ENCODE results near the gene FBXO45.
"Not testable (repeated sequence)": the region's sequence is repeated elsewhere in the genome, so short reads cannot be mapped to it uniquely, and the experiment has no call there.

FBXO45 gene, protein sequence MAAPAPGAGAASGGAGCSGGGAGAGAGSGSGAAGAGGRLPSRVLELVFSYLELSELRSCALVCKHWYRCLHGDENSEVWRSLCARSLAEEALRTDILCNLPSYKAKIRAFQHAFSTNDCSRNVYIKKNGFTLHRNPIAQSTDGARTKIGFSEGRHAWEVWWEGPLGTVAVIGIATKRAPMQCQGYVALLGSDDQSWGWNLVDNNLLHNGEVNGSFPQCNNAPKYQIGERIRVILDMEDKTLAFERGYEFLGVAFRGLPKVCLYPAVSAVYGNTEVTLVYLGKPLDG

DNA sequence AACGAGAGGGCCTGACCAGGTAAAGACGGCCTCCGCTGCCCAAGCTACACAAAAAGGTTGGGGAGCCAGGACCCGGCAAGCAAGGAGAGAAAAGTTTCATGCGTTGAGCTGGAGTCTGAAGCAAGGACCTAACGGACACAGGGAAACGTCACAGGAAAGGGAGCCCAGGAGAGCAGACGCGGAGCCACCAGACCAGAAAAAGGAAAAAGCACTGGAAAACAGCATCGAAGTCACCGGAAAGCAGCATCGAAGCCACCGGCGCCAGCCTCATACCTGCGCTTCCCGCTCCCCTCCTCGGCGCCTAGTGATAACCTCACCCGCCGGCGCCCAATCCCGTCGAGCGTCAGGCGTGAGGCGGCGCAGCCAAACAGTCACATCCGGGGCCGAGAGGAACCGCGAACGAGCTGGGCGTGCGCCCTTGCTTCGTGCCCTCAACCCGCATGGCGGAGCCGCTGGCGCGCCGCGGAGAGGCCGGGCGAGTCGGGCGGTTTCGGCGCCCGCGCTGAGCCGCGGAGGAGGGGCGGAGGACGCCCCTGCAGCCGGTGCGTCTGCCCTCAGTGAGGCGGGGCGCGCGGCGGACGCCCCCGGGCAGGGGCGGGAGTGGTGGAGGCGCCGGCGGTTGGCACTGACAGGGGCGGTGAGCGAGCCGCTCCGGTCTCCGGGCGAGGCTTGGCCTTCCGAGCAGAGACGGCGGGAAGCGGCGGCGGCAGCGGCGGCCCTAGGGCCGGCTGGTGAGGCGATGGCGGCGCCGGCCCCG, at the start of gene FBXO45, which contains the start of gene WDR53:
TSS of gene FBXO45 (plus strand) at position 415 of the 757 bp plus-strand sequence. CDS start at position 740, 325 bp downstream.
TSS of gene WDR53 (minus strand) at position 309 of the 757 bp plus-strand sequence. CDS start 7,079 bp downstream, outside the sequence.
- peak; percentile 74 to 92 for DNase-seq

DNA sequence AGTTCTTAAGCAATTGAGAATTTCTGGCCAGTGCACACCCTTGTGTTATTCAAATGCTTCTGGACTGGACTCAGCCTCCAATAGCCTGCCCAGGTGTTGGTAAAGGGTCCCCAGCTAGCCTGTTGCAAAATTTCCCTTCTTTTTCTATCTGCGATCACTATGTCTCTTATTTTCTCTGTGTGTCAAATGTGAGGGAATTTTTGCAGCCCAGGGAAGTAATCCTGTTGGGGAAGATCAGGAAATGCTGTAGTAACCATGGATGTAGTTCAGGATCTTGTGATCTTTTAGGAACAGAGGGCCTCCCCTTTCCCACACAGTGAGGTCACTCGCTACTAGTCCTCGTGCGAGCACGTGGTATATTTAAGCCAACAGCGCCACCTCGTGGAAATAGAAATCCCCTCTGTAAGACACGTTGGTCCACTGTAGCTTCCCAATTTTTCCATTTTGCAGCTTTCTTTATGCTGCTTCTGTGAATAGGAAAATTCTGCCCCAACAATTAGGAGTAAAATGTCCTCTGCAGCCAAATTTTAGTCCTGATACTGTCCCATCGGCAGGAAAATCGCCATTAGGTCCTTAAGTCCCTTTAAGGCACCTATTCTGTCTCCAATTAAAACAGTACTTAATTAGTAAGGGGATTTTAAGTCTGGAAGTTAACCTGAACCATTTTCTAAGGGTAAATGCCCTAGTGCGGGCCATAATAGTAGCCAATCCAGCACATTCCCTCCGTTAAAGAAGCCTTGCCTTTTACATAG, 49.3 kb upstream of the FBXO45 start:
- peak in 1 of 2 donors; percentile 32 for DNase-seq

DNA sequence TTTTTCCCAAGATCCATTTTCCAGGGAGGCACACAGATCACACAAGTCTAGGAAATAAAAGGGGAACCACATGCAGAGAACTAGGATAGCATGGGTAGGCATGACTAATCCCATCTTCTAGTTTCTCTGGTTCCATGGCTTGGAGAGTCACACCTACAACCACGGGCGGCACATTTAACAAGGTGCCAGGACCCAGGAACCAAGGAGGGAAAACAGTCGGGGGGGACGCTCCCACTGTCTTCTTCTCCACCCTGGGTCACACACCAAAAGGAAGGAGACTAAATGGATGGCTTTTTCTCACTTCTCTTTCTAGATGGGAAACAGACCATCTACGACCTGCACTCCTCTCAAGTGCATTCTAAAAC, 48.8 kb upstream of the FBXO45 start:
- no peak for DNase-seq

DNA sequence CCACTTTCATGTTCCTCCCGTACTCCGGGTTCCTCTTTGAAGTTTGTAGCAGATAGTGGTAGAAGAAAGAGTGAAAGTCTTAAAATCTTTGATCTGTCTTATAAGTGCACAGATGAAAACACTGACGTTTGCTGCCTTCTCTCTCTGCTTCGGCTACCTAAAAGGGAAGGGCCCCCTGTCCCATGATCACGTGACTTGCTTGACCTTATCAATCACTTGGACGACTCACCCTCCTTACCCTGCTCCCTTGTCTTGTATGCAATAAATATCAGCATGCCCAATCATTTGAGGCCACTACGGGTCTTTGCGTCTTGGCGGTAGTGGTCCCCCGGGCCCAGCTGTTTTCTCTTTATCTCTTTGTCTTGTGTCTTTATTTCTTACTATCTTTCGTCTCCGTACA, 47.2 kb upstream of the FBXO45 start:
- DNase-seq, result not testable (repeated sequence)

DNA sequence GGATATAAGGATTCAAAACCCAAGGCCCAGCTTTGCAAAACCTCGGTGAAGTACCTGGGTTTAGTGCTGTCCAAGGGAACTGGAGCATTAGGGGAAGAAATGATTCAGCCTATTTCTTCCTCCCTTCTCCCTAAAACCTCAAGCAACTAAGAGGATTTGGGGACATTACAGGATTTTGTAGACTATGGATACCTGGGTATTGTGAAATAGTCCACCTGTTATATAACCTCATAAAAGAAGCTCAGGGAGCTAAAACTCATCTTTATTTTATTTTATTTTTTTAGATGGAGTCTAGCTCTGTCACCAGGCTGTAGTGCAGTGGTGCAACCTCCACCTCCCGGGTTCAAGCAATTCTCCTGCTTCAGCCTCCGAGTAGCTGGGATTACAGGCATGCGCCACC, 44.6 kb upstream of the FBXO45 start:
- no peak for DNase-seq

DNA sequence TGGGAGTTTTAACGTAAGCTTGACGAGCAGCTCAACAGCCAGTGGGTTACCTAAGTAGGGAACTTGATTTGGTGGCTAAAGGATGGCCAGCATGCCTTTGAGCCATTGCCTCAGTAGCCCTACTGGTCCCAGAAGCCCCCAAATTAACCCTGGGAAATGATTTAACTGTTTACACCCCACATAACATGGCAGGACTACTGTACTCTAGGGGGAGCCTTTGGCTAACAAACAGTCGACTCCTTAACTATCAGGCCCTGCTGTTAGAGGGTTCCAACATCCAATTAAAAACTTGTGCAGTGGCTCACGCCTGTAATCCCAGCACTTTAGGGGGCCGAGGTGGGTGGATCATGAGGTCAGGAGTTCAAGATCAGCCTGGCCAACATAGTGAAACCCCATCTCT, 43.9 kb upstream of the FBXO45 start:
- peak in 1 of 2 donors; percentile 6 for DNase-seq

DNA sequence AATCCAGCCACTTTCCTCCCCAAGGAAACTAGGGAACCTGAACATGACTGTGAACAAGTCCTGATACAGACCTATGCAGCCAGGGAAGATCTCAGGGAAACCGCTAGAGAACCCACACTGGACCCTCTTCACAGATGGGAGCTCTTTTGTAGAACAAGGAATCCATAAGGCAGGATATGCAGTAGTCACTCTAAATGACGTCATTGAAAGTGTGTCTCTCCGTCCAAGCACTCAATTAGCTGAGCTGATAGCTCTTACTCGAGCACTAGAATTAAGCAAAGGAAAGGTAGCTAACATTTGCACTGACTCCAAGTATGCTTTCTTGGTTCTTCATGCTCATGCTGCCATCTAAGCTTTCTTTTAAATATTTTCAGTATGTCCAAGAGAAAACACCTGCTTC, 43.3 kb upstream of the FBXO45 start:
- no peak for DNase-seq

DNA sequence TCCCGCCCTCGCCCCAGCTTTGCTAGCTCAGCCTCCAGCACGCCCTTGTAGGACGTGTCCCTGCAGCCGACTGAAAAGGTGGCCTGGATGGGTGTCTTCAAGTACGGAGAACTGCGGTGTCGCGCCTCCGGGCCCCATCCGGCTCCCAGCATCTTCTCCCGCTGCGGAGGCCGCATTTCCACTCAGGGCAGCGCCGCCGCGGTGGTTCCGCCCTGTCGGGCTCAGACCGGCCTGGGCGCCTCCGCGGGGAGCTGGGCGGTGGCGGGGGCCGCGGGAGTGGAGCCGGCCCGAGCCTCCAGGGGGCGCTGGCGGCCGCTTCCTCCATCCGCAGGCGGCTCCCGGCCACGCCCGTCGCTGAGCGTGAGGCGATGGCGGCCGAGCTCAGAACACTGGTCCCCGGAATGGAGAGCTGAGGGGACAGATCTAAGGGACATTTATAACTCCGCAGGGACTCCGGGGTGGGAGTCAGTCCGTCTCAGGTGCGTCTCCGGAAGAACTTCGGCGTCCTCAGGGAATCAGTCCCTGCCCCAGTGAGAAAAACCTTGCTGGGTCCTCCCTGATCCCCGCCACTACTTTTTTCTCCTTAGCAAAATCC, 39.7 kb upstream of the FBXO45 start:
- peak; percentile 42 to 72 for DNase-seq

DNA sequence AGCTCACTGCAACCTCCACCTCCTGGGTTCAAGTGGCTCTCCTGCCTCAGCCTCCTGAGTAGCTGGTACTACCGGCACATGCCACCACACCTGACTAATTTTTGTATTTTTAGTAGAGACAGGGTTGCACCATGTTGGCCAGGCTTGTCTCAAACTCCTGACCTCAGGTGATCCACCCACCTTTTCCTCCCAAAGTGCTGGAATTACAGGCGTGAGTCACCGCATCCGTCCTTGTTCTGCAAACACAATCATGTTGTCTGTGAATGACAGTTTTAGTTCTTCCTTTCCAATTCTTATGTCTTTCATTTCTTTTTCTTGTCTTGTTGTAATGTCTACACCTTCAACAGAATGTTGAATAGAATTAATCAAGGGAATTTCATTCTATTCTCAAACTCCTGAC, 37.0 kb upstream of the FBXO45 start:
- no peak for DNase-seq

DNA sequence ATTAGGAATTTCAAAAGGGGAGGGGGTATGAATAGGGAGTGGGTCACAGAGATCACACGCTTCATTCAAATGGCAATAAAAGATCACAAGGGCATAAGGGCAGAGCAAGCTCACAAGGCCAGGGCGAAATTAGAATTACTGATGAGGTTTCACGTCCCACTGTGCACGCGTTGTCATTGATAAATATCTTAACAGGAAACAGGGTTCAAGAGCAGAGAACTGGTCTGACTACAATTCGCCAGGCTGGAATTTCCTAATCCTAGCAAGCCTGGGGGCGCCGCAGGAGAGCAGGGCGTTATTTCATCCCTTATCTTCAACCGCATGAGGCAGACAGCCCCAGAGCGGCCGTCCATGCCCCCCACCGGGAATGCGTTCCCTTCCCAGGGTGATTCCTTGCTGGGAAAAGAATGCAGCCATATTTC, 35.2 kb upstream of the FBXO45 start:
- DNase-seq, result no peak

DNA sequence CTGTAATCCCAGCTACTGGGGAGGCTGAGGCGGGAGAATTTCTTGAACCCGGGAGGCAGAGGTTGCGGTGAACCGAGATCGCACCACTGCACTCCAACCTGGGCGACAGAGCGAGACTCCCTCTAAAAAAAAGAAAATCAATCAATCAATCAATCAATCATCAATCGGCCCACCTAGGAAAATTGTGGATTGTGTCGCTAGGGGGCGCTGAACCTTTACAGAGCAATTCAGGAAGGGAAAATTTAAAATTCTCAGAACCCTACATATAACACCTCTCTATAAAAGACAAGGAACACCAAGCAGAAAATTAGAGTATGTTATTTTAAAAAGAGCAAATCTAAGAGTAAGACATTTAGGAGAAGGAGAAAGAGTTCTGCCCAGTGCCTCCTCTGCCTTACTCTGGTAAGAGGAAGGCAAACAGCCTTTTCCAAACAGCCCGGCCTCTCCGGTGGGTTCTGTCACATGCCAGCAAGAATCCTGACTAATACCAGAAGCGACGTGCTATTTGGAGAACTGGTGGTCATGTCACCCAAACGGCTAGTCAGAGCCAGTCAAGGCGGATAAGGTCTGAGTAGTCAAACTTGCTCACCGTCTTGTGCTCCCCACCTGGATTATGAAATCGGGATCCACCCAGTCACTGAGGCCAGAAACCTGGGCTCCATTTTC, 31.0 kb upstream of the FBXO45 start:
- DNase-seq, result no peak

DNA sequence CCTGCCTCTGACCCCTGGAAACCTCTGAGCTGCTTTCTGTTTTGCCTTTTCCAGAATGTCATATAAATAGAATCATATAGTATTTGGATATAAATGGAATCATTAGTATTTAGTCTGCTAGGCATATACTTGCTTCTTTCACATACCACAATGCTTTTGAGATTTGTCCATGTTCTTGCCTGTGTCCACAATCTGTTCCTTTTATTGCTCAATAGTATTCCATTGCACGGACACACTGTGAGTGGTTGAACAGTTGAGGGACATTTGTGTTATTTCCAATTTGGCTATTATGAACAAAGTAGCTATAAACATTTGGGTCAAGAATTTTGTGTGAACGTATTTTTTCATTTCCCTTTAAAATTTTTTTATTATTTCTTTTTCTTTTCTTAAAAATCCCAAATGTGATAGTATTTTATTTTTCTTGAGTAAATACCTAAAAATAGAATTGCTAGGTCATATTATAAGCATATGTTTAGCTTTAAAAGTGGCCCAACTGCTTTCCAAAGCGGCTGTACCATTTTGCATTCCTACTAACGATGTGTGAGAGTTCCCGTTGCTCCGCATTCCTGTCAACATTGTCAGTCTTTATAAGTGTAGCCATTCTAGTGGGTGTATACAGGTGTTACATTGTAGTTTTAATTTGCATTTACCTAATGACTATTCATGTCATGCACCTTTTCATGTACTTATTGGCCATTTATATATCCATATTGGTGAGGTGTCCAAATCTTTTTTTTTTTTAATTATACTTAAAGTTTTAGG, 26.6 kb upstream of the FBXO45 start:
- DNase-seq, result no peak

DNA sequence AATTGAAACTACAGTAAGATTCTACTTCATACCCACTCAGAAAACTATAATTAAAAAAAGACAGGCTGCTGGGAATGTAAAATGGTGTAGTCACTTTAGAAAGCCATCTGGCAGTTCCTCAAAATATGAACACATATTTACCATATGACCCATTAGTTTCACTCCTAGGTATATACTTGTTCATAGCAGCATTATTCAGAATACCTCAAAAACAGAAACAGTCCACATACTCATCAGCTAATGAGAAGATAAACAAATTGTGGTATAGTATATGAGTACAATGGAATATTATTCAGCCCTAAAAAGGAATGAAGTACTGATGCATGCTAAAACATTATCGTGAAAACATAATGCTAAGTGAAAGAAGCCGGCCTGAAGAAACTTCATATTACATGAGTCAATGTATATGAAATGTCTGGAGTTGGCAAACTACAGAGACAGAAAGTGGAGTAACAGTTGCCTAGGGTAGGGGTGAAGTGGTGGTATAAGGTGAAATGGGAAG, 23.9 kb upstream of the FBXO45 start:
- DNase-seq, result no peak

DNA sequence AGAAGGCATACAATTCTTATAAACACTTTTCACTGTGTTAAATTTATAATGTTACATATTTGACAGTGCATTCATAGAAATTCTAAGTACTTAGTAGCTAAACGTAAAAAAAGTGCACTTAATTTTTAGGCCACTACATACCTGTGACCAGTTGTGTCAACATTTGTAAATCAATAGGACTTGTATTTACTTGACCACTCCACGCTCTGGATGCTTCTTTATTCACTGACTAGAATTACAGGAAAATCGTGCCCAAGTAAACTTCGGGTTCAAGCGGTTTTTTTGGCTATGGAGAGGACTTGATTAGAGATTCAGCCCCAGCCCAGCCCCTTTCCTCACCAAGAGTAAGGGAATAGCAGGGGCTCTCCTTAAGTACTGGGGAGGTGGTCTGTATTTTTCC, 21.9 kb upstream of the FBXO45 start:
- no peak for DNase-seq

DNA sequence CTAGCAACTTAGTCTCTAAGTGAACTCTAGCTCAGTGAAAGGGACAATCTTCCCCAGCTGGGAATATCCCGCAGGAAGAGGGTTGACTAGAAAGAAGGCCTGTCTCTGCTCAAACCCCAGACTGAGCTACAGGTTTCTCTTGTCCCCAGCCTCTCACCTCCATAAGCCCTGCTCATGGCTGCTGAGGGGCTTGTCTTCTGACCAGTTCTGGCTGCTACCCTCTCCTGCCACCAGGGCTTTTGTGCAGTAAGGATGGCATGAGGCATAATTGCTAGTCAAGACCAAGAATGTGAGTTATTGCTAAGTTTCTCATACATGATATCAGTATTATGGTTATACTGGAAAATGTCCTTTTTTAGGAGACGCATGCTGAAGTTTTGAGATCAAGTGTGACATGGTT, 21.4 kb upstream of the FBXO45 start:
- no peak for DNase-seq

DNA sequence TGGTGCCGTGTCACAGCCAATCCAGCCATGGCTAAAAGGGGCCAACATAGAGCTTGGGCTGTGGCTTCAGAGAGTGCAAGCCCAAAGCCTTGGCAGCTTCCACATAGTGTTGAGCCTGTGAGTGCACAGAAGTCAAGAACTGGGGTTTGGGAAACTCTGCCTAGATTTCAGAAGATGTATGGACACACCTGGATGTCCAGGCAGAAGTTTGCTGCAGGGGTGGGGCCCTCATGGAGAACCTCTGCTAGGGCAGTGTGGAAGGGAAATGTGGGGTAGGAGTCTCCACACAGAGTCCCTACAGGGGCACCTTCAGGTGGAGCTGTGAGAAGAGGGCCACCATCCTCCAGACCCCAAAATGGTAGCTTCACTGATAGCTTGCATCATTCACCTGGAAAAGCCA, 19.1 kb upstream of the FBXO45 start:
- not testable (repeated sequence) for DNase-seq

DNA sequence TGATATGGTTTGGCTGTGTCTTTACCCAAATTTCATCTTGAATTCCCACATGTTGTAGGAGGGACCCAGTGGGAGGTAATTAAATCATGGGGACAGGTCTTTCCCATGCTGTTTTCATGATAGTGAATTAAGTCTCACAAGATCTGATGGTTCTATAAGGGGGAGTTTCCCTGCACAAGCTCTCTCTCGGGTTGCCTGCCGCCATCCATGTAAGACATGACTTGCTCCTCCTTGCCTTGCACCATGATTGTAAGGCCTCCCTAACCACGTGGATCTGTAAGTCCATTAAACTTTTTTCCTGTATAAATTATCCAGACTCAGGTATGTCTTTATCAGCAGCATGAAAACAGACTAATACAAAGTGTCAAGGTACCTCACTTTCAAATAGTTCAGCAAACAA, 18.3 kb upstream of the FBXO45 start:
- not testable (repeated sequence) for DNase-seq

DNA sequence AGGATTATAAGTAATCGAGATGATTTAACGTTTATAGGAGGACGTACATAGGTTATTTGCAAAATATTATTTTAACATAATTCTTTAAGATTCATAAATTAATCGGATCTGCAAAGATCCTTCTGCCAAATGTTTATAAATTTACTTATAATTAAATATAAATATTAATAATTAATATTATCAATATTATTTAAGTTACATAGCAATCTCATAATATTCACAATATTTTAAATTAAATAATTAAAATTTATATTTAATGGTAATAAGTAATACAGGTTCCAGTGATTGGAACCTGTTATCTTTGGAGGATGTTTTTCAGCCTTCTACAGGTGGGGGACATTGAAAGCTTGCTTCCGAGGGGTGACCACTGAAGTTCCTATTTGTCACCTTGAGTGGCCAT, 16.2 kb upstream of the FBXO45 start:
- DNase-seq, result no peak

DNA sequence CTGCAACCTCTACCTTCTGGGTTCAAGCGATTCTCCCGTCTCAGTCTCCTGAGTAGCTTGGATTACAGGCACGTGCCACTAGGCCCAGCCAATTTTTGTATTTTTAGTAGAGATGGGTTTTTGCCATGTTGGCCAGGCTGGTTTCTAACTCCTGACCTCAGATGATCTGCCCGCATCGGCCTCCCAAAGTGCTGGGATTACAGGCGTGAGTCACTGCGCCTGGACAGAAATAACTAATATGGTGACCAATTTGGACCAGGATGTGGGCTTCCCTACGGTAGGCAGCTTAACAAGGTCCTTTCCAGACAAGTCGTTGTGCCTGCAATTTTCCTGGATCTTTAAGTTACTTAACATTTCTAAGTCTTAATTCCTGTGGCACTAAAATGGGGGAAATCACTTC, 14.9 kb upstream of the FBXO45 start:
- DNase-seq, result no peak

DNA sequence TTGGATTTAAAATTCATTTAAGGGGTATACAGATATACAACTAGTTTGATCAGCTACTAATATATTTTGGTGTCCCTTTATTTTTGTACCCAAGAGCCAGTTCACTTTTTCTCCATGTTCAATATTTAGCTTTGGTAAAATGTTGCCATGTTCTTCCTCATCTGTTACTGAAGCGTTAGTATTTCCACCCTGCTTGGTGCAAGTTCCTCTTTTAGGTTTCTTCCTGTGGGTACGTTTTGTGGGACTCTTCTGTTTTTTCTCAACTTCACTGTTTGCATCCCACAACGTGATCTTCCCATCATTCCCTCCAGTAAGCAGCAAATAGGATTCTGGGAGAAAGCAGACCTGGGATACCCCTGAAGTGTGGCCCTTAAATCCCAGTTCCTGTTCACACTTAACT, 14.3 kb upstream of the FBXO45 start:
- peak in 1 of 2 donors; percentile 59 for DNase-seq

DNA sequence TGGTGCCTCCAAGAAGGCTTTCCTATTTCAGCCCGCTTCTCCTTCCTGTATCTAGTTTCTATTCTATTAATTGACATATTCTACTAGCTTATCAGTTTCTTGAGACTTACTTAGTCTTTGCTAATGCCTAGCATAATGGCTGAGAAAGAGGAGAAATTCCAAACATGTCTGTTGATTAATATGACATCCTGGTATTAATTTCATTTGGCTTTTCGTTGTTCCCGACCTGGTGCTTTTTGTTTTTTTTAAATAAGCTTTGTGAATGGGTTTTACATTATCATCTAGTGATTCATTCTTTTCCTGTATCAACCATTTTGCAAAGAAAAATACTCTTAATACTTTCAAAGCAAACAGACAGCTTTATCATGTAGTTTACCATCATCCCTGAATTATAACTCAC, 13.2 kb upstream of the FBXO45 start:
- no peak for DNase-seq

DNA sequence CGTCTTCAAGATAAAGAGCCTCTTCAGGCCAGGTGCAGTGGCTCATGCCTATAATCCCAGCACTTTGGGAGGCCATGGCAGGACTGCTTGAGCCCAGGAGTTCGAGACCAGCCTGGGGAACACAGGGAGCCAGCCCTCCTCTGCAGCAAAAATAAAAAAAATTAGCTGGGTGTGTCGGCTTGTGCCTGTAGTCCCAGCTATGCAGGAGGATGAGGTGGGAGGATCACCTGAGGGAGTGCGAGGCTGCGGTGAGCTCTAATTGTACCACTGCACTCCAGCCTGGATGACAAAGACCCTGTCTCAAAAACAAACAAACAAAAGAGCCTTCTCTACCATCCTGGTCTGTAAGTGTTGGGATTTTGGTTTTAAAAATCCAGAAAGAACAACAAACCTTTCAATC, 11.2 kb upstream of the FBXO45 start:
- DNase-seq, result no peak

Measured in bone marrow (tissue), 2 donors.